Parathyroid adenoma (tissue), 2 donors: ENCODE data around the gene MAP1LC3B2.

Experiments
- H2AFZ ChIP-seq: fragments of 300-600 bp; sonication (generic); one replicate; pipeline ENCODE4 v1.7.0; 2017; ENCODE audit warnings: antibody characterized with exemption, mild to moderate bottlenecking
- H3K27ac ChIP-seq: fragments of 300-600 bp; sonication (generic); one replicate; pipeline ENCODE4 v1.7.0; 2017
- H3K27me3 ChIP-seq: fragments of 300-600 bp; sonication (generic); one replicate; pipeline ENCODE4 v1.7.0; 2017; ENCODE audit warnings: low read length; ENCODE audit not compliant: control insufficient read depth, insufficient read depth
- H3K36me3 ChIP-seq: fragments of 300-600 bp; sonication (generic); one replicate; pipeline ENCODE4 v1.7.0; 2017; ENCODE audit warnings: low read length; ENCODE audit not compliant: control insufficient read depth, insufficient read depth
- H3K4me1 ChIP-seq: fragments of 300-600 bp; sonication (generic); one replicate; pipeline ENCODE4 v1.7.0; 2017; ENCODE audit warnings: control low read depth
- H3K4me2 ChIP-seq: fragments of 300-600 bp; sonication (generic); one replicate; pipeline ENCODE4 v1.7.0; 2017; ENCODE audit warnings: low read length
- H3K4me3 ChIP-seq: fragments of 300-600 bp; sonication (generic); one replicate; pipeline ENCODE4 v1.7.0; 2017; ENCODE audit warnings: low read depth, low read length
- H3K79me2 ChIP-seq: fragments of 300-600 bp; sonication (generic); one replicate; pipeline ENCODE4 v1.7.0; 2017; ENCODE audit warnings: control low read depth
- H3K9ac ChIP-seq: fragments of 300-600 bp; sonication (generic); one replicate; pipeline ENCODE4 v1.7.0; 2017; ENCODE audit warnings: mild to moderate bottlenecking
- H3K9me3 ChIP-seq: fragments of 300-600 bp; sonication (generic); one replicate; pipeline ENCODE4 v1.7.0; 2017; ENCODE audit warnings: low read length; ENCODE audit not compliant: control insufficient read depth
- TF ChIP-seq, protein P1 (sequence below): fragments of 300-600 bp; sonication (generic); IDR thresholded peaks from one replicate; pipeline ENCODE4 v1.7.0; 2017; ENCODE audit warnings: antibody characterized with exemption, mild to moderate bottlenecking
- donor health status: primary hyperparathyroidism.

The MAP1LC3B2 gene

DNA sequence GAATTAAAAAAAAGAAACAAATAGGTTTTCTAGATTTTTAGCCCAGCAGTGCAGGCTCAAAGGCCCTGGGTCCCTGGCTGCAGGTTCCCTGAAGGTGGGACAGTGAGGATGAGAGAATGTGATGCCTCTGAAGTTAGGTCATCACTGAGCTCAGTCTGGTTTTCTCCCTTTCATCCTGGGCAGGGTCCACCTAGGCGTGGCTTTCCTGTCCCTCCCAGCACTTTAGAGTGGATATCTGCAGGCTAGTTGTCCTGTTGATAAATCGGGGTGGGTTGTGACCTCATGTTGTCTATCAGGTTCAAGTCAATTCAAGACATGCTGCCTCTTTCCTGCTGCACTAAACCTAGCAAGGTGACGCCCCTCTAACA lies 60.9 kb downstream of the MAP1LC3B2 start:
- Histone ChIP-seq H3K4me2 (no peak overlapping the region), H2AFZ (no peak overlapping the region), H3K9me3 (no peaks in the 10 kb centered on the region), H3K4me1 (no peaks in the 10 kb centered on the region), H3K27ac (no peak overlapping the region), H3K9ac (no peak overlapping the region), H3K4me3 (no peak overlapping the region), H3K79me2 (no peaks in the 10 kb centered on the region), H3K36me3 (no peaks in the 10 kb centered on the region), H3K27me3 (no peaks in the 10 kb centered on the region)
- TF ChIP-seq, protein P1, sequence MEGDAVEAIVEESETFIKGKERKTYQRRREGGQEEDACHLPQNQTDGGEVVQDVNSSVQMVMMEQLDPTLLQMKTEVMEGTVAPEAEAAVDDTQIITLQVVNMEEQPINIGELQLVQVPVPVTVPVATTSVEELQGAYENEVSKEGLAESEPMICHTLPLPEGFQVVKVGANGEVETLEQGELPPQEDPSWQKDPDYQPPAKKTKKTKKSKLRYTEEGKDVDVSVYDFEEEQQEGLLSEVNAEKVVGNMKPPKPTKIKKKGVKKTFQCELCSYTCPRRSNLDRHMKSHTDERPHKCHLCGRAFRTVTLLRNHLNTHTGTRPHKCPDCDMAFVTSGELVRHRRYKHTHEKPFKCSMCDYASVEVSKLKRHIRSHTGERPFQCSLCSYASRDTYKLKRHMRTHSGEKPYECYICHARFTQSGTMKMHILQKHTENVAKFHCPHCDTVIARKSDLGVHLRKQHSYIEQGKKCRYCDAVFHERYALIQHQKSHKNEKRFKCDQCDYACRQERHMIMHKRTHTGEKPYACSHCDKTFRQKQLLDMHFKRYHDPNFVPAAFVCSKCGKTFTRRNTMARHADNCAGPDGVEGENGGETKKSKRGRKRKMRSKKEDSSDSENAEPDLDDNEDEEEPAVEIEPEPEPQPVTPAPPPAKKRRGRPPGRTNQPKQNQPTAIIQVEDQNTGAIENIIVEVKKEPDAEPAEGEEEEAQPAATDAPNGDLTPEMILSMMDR = no peak

DNA sequence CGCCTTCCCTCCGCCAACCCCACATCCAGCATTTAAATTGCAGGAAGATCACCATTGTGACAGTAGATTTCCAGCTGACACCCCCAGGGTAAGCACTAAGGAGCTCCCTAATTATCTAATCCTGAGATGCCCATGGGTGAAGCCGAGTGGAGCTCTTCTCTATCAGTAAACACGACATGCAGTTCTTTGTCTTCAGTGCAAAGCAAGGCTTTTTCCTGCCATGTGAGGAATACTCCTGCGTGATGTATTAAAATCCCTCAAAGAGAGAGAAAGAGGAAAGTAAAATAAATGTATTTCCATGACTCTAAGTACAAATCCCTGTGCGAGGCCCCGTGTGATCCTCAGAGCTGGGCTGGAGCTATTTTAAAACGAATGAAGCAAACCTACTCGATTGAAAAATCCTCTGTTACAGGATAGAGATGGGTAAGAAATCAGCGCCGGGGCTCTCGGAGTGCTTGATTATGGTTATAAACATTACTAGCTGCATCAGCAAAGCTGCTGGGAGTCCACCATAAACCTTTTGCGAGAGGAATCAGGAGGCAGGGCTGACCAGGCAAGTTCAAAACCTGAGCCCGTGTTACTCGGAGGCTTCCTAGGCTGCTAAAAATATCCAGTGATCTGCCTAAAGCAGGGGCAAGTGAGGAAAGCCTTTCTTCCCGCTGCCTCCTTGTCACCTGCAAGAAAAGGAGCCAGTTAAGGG lies 61.5 kb downstream of the MAP1LC3B2 start:
- Histone ChIP-seq H3K27ac (no peak overlapping the region), H3K9me3 (no peaks in the 10 kb centered on the region), H3K27me3 (no peaks in the 10 kb centered on the region), H3K79me2 (no peaks in the 10 kb centered on the region), H2AFZ (peak overlapping the region; percentile 39), H3K4me1 (no peaks in the 10 kb centered on the region), H3K36me3 (no peaks in the 10 kb centered on the region), H3K9ac (no peak overlapping the region), H3K4me2 (no peak overlapping the region), H3K4me3 (no peak overlapping the region)
- TF ChIP-seq, protein P1 = no peak

DNA sequence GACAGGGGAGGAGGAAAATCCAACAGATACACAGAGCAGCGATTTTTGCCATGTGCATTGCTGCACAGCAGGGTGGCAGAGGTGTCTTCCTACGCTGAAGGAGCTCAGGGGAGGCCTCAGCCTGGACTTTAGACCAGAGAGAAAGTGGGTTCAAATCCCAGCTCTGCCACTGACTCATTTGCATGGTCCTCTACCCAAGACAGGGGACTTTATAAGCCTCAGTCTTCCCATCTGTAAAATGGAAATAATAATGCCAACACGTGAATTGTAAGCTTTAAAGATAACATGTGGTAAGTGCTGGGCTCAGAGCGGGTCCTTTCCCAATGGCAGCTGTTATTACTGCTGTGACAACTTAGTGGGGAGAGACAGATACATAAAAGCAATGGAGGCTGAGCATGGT lies 62.0 kb downstream of the MAP1LC3B2 start:
- Histone ChIP-seq H3K9ac (no peak overlapping the region), H2AFZ (no peak overlapping the region), H3K4me1 (no peaks in the 10 kb centered on the region), H3K9me3 (no peaks in the 10 kb centered on the region), H3K27ac (no peak overlapping the region), H3K27me3 (no peaks in the 10 kb centered on the region), H3K36me3 (no peaks in the 10 kb centered on the region), H3K4me2 (no peak overlapping the region), H3K79me2 (no peaks in the 10 kb centered on the region), H3K4me3 (no peak overlapping the region)
- TF ChIP-seq, protein P1 = no peak

DNA sequence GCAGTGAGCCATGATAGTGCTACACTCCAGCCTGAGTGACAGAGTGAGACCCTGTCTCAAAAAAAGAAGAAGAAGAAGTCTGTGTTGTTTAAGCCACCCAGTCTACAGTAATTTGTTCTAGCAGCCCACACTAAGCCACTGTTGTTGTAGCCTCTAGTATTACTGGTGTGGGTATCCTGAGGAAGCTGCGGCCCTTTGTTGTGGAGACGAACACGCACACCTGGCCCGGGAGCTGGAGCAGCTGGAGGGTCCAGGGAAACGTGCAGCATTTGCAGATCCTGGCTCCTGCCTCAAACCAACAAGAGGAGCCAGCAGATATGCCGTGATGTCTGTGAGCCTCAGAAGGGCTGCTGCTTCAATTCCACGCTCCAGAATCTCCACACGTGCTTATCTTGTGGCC lies 65.3 kb downstream of the MAP1LC3B2 start:
- Histone ChIP-seq H3K27me3 (no peaks in the 10 kb centered on the region), H3K79me2 (no peaks in the 10 kb centered on the region), H2AFZ (no peak overlapping the region), H3K9ac (no peak overlapping the region), H3K36me3 (no peaks in the 10 kb centered on the region), H3K27ac (no peak overlapping the region), H3K4me2 (no peak overlapping the region), H3K4me3 (no peak overlapping the region), H3K4me1 (no peaks in the 10 kb centered on the region), H3K9me3 (no peaks in the 10 kb centered on the region)
- TF ChIP-seq, protein P1 = no peak

DNA sequence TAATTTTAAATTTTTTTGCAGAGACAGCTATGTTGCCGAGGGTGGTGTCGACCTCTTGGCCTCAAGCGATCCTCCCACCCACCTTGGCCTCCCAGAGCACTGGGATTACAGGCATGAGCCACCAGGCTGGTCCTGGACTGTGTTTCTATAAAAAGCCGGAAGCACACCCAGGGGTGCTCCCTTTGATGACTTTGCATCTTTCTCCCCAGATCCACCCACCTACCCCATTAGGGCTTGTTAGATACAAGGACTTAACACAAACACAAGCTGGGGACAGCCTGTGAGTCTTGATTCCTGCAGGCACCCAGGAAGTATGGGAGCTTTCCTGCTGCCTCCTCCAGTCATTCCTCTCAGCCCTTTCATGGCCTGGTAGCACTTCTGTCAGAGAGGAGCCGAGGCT lies 67.0 kb downstream of the MAP1LC3B2 start:
- TF ChIP-seq, protein P1 = no peak
- Histone ChIP-seq H3K4me3 (no peak overlapping the region), H3K9ac (no peak overlapping the region), H3K27me3 (no peaks in the 10 kb centered on the region), H2AFZ (no peak overlapping the region), H3K27ac (no peak overlapping the region), H3K9me3 (no peaks in the 10 kb centered on the region), H3K79me2 (no peaks in the 10 kb centered on the region), H3K4me2 (no peak overlapping the region), H3K36me3 (no peaks in the 10 kb centered on the region), H3K4me1 (no peaks in the 10 kb centered on the region)
